Measurements from ENCODE around the gene HFE.

HFE gene

DNA sequence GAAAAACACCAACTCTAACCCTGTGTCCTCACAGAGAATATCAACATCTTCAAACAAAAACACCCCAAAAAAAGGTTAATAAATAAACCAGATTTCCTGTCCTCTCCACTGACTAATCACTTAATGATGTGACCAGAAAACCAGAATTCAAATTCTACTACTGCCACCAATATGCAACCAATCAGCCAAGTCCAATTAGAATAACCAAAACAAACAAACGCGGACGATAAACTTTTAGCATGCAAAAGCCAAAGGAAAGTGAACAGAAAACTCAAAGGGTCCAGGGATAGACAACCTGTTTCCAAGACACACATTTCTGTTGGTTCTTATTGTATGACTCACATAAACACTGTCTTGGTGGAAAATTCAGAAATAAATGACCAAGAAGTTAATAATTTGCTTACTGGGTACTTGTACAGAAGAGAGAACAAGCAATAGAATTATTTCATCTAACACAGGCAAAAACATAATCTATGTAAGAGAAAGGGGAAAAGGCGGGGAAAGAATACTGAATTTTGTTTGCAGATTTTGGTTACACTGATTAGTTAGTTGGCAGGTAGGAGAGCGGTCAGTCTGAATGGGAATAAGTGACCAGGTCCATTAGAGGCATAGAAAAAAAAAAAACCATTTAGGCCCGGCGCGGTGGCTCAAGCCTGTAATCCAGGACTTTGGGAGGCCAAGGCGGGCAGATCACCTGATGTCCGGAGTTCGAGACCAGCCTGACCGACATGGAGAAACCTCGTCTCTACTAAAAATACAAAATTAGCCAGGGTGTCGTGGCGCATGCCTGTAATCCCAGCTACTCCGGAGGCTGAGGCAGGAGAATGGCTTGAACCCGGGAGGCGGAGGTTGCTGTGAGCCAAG, 34.1 kb downstream of the HFE start:
- no peak for TF ChIP-seq GATA3 (IDR thresholded peaks at IDR 0.05; ENCODE audit: low read depth, low read length)
- no peak for TF ChIP-seq GATA2 (IDR thresholded peaks at IDR 0.05; ENCODE audit: low read depth, low read length)

DNA sequence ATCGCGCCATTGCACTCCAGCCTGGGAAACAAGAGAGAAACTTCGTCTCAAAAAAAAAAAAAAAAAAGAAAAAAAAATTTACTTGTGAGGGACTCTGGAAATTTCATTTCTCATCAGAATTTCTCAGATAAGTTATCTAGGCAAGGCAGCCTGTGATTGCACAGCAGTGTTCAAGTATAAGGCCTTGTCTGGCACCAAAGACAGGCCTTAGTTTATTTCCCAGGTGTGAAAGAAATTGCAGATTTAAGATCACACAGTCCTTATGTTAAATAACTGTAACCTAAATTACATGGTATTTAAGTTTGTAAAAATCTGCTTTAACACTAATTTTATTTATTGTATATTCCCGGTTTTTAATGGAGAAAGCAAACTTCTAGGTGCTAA, 34.8 kb downstream of the HFE start:
- TF ChIP-seq GATA2 (IDR thresholded peaks at IDR 0.05; ENCODE audit: low read depth, low read length) (no peak), GATA3 (IDR thresholded peaks at IDR 0.05; ENCODE audit: low read depth, low read length) (no peak)

DNA sequence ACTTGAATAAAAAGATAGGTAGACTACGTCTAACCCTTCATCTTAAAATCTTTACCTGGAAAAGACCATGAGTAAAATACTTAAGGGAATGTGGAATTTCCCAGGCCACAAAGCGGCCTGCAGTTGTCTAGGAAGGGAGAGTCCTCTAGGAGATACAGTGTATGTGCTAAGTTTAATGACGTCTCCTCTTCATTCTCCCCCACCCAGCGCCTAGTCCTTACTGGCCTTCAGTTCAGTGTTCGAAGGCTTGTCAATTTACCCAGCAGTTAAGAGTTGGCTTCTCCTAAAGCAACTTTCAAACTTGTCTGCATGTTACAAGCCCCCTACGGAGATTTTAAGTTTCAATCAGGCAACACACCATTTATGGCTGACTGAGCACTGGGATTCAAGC, 35.2 kb downstream of the HFE start:
- TF ChIP-seq GATA3 (IDR thresholded peaks at IDR 0.05; ENCODE audit: low read depth, low read length) (no peak), GATA2 (IDR thresholded peaks at IDR 0.05; ENCODE audit: low read depth, low read length) (no peak)

DNA sequence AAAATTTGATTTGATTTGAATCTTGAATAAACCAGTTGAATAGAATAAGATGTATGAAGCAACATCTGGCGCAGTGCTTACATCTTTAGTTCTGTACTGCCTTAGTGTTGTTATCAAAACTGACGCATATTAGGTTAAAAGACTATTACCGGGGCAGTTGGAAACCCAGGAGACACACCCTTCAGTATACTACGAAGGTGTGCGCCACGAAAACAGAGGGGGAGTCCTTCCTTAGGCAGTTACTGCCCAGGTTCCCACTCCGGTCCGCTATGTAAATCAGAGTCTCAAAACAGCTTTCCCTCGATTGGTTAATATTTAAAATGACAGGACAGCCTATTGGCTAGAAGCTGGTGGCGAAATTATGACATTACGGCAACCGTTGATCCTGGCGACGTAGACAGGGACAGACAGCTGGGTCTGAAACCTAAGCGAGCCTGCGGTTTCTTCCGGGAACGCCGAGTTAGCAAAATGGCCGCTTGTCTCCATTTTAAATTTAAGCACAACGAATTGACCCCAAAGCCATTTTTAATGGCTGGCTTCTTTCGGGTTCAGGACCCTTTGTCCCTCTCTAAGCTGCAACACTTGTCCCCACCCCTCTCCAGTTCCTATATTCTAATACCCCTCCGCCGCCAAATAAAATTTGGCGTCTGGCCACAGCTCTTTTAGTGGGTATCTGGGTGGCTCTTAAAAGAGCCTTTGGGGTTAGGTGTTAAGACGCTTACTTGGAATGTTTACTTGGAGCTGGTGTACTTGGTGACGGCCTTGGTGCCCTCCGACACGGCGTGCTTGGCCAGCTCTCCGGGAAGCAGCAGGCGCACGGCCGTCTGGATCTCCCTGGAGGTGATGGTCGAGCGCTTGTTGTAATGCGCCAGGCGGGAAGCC, 35.8 kb downstream of the HFE start:
- TF ChIP-seq GATA2 (IDR thresholded peaks at IDR 0.05; ENCODE audit: low read depth, low read length) = no peak
- TF ChIP-seq GATA3 (IDR thresholded peaks at IDR 0.05; ENCODE audit: low read depth, low read length) = no peak

DNA sequence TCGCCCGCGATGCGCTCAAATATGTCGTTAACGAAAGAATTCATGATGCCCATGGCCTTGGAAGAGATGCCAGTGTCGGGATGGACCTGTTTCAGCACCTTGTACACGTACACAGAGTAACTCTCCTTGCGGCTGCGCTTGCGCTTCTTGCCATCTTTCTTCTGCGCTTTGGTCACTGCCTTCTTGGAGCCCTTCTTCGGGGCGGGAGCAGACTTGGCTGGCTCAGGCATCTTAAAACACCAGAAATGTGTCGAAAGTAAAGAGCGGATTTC, 36.4 kb downstream of the HFE start:
- no peak for TF ChIP-seq GATA2 (IDR thresholded peaks at IDR 0.05; ENCODE audit: low read depth, low read length)

DNA sequence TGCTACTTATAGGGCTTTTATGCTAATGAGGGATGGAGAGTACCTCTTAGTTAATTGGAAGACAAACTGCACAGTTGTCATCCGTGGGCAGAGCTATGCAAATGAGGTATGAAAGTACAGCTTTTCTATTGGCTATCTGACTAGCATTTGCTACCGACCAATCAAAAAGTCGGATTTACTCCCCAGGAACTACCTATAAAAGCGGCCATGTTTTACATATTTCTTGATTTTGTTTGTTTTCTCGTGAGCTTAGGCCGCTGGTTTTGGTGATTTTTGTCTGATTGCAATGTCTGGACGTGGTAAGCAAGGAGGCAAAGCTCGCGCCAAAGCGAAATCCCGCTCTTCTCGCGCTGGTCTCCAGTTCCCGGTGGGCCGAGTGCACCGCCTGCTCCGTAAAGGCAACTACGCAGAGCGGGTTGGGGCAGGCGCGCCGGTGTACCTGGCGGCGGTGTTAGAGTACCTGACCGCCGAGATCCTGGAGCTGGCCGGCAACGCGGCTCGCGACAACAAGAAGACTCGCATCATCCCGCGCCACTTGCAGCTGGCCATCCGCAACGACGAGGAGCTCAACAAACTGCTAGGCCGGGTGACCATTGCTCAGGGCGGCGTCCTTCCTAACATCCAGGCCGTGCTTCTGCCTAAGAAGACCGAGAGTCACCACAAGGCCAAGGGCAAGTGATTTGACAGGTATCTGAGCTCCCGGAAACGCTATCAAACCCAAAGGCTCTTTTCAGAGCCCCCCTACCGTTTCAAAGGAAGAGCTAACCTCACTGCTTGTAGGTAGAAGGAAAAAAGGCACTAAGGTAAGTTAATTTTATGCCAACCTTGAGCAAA, 36.9 kb downstream of the HFE start:
- TF ChIP-seq GATA3 (IDR thresholded peaks at IDR 0.05; ENCODE audit: low read depth, low read length) = no peak
- no peak for TF ChIP-seq GATA2 (IDR thresholded peaks at IDR 0.05; ENCODE audit: low read depth, low read length)

DNA sequence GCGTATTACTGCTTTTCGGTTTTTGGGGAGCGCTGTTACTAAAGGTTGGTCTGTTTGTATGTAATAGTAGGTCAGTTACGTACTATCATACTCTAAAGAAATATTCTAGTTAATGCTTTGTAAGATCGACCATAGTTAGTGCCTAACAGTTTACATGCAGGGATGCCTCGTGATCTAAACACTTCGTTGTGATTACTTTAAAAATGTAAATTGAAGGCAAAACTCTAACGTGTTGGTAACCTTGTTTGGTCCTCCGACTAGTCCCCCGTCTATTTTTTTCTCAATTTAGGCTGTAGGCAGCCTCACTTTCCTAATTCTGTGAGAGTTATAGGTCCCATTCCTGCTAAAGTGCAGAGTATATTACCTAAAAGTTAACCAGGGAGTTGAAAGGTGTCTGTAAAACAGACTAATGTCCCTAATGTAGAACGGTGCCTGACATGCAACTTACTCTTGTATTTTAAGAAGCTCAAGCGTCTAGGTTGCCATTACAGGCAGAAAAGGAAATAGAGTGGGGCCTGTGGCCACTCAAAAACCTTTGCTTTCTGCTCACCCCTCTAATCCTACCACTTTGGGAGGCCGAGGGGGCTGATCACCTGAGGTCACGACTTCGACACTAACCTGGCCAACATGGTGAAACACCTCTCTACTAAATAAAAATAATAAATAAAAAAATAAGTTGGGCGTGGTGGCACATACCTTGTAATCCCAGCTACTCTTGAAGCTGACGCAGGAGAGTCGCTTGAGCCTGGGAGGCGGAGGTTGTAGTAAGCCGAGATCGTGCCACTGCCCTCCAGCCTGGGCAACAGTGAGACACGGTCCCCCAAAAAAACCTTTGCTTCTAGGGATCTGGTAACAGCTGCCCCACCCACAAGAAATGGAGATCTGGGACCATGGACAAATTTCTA, 37.8 kb downstream of the HFE start:
- TF ChIP-seq GATA3 (IDR thresholded peaks at IDR 0.05; ENCODE audit: low read depth, low read length) (no peak), GATA2 (IDR thresholded peaks at IDR 0.05; ENCODE audit: low read depth, low read length) (no peak)

DNA sequence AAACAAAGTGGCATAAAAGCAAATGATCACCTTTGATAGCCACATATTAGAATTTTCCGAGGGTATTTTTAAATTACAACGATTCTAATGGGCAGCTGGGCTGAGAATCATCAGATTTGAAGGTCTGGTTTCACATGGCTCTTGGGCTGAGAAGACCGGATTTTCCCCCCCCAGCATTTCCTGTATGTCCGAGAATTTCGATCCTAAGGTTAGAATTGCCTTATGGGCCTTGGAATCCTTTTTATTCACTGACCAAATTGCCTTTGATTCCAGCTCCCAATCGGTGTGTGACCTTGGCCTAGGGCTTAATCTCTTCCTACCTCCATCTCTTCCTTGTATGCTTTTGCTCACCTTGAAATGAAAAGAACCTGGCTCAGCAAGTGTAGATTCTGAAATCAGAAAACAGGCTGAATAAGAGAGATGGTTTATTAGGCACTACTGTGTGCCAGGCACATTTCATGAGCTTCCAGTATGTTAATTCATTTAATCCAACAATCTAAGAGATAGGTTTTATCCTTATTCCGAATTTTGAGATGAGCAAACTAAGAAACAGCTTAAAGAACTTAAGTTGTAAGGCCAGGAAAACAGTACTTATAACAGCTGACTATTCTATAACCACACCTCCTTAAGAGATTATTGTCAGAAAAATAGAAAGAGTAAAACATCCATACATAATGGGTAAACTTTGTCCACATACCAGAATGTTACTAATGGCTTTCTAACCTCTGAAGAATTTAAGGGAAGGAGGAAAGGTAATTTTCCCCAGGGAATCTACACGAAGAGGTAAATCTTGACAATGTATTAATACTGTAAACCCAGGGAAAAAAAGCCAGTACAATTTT, 39.4 kb downstream of the HFE start:
- no peak for TF ChIP-seq GATA2 (IDR thresholded peaks at IDR 0.05; ENCODE audit: low read depth, low read length)
- TF ChIP-seq GATA3 (IDR thresholded peaks at IDR 0.05; ENCODE audit: low read depth, low read length) = no peak

DNA sequence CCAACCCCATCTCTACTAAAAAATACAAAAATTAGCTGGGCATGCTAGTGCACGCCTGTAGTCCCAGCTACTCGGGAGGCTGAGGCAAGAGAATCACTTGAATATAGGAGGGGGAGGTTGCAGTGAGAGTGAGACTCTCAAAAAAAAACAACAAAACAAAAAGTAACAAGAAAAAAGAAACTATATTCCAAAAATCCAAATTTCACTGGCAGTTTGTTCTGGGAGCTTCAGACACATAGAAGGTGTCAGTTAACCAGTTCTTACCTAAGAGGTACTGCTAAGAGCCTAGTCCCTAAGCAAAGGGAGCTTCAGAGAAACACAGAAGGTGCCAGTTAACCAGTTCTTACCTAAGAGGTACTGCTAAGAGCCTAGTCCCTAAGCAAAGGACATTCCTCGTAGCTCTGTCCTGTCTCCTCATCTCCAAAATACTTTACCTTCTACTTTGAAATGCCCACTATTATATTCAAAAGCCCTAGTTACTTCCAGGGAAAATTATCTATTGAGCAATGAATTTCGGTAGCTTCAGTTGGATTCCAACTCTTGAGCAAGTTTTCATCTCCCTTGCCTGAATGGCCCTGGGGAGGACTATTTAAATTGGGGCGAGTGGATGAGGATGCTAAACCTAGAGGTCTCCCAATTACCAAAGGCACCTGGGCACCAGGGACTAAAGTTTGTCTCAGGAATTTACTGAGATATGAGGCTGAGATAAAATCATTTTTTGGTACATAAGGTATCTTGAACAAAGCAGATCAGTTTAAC, 41.0 kb downstream of the HFE start:
- TF ChIP-seq GATA2 (IDR thresholded peaks at IDR 0.05; ENCODE audit: low read depth, low read length) (no peak), GATA3 (IDR thresholded peaks at IDR 0.05; ENCODE audit: low read depth, low read length) (no peak)

DNA sequence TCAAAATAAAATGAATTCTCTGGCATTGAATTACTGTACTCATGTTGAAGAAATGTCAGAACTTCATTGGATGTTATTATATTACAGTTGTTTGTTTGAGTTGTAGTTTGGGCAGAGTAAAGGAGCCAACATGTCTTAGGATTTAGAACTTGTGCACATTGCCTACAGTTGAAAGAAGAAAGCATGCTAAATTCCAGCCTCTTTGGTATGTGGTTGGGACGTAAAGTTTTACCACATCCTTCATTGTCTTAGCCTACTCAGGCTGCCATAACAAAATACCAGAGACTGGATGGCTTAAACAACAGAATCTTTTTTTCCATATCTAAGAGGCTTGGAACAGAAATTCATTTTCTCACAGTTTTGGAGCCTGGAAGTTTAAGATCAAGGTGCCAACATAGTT, 42.4 kb downstream of the HFE start:
- TF ChIP-seq GATA2 (IDR thresholded peaks at IDR 0.05; ENCODE audit: low read depth, low read length) (no peak), GATA3 (IDR thresholded peaks at IDR 0.05; ENCODE audit: low read depth, low read length) (no peak)

DNA sequence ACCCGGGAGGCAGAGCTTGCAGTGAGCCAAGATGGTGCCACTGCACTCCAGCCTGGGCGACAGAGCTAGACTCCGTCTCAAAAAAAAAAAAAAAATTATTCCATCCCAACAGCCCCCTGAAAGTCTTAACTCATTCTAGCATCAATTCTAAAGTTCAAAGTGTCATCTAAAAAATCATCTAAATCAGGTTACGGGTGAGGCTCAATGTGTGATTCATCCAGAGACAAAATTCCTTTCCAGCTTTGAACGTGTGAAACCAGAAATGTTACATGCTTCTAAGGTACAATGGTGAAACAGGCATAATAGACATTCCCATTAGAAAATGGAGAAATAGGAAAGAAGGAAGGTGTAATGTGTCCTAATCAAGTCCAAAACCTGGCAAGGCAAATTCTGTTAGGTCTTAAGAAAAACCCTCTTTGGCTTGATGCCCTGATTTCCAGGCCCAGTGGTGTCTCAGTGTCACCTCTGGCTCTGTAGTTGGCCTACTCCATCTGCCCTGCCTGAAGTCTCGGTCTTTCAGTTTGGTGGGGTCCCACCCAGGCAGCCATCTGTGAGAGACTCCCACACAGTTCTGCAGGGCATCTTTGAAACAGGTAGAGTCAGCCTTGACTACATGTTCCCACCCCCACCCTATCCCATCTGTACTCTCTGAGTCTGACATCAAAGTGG, 43.5 kb downstream of the HFE start:
- TF ChIP-seq GATA2 (IDR thresholded peaks at IDR 0.05; ENCODE audit: low read depth, low read length) (no peak), GATA3 (IDR thresholded peaks at IDR 0.05; ENCODE audit: low read depth, low read length) (no peak)

All from SH-SY5Y (cell line).